ENCODE measurements around the gene ACCSL. TPM values are rescaled to one million over a fixed set of nuclear protein-coding genes. Genes with fewer than 3 reads are reported as not detected.

The ACCSL gene
- total RNA-seq, 1 experiment from 2014 or later = not detected

- no peak for TF ChIP-seq CTCF (IDR thresholded peaks at IDR 0.05; ENCODE audit: unreplicated experiment)
- H3K36me3 Mint-ChIP-seq (ENCODE audit: insufficient read depth, unreplicated experiment) = peaks cover 10% of the 10 kb centered on the region
- peak; percentile 64 for DNase-seq (ENCODE audit: unreplicated experiment)
- peak overlapping the region; percentile 61 for H3K27ac Mint-ChIP-seq (ENCODE audit: low read depth, unreplicated experiment)
- intact Hi-C loops (cut with micrococcal nuclease) = no loop called here
- H3K27me3 Mint-ChIP-seq (ENCODE audit: insufficient read depth, unreplicated experiment) = no peaks in the 10 kb centered on the region
- H3K4me3 Mint-ChIP-seq (ENCODE audit: unreplicated experiment) = peak overlapping the region; percentile 82
- peaks cover 13% of the 10 kb centered on the region for H3K4me1 Mint-ChIP-seq (ENCODE audit: insufficient read depth, unreplicated experiment)
- ChIA-PET POLR2A (no interaction called here), CTCF (interaction anchor here (0.8 kb wide), 1 partner anchor 189 kb away, joined by 4 read pairs; no protein-coding TSS in a partner anchor)
- BruUV-seq (replicated peaks) = no TSS peak
- H3K9me3 Mint-ChIP-seq (ENCODE audit: unreplicated experiment) = no peaks in the 10 kb centered on the region
These were observed 48.8 kb downstream of the ACCSL start for GRCh38 chr11:44096360-44097185.

- no peaks in the 10 kb centered on the region for H3K9me3 Mint-ChIP-seq (ENCODE audit: unreplicated experiment)
- DNase-seq (ENCODE audit: unreplicated experiment) = peak; percentile 40
- POLR2A ChIA-PET = interaction anchor here (0.6 kb wide), 1 partner anchor 727 kb away, joined by 4 read pairs; no protein-coding TSS in a partner anchor
- no peak overlapping the region for H3K27ac Mint-ChIP-seq (ENCODE audit: low read depth, unreplicated experiment)
- no peak for TF ChIP-seq CTCF (IDR thresholded peaks at IDR 0.05; ENCODE audit: unreplicated experiment)
- peaks cover 10% of the 10 kb centered on the region for H3K36me3 Mint-ChIP-seq (ENCODE audit: insufficient read depth, unreplicated experiment)
- no TSS peak for BruUV-seq (replicated peaks)
- CTCF ChIA-PET = interaction anchor here (0.7 to 0.8 kb wide), 2 partner anchors 188 to 216 kb away, joined by 3 to 4 read pairs; no protein-coding TSS in a partner anchor
- H3K4me1 Mint-ChIP-seq (ENCODE audit: insufficient read depth, unreplicated experiment) = peaks cover 20% of the 10 kb centered on the region
- intact Hi-C loops (cut with micrococcal nuclease) = no loop called here
- no peaks in the 10 kb centered on the region for H3K27me3 Mint-ChIP-seq (ENCODE audit: insufficient read depth, unreplicated experiment)
- peak overlapping the region; percentile 26 for H3K4me3 Mint-ChIP-seq (ENCODE audit: unreplicated experiment)
These were observed 50.0 kb downstream of the ACCSL start for GRCh38 chr11:44097821-44098220.

GRCh38 chr11:44101098-44101497 is 53.3 kb downstream of the ACCSL start:
- Mint-ChIP-seq H3K27ac (ENCODE audit: low read depth, unreplicated experiment) (no peak overlapping the region), H3K4me3 (ENCODE audit: unreplicated experiment) (no peak overlapping the region), H3K36me3 (ENCODE audit: insufficient read depth, unreplicated experiment) (peaks cover 8% of the 10 kb centered on the region), H3K9me3 (ENCODE audit: unreplicated experiment) (no peaks in the 10 kb centered on the region), H3K27me3 (ENCODE audit: insufficient read depth, unreplicated experiment) (no peaks in the 10 kb centered on the region), H3K4me1 (ENCODE audit: insufficient read depth, unreplicated experiment) (peaks cover 18% of the 10 kb centered on the region)
- CTCF ChIA-PET = interaction anchor here (0.9 to 1.6 kb wide), 3 partner anchors 9 to 30 kb away, joined by 3 to 15 read pairs (median 4); no protein-coding TSS in a partner anchor
- TF ChIP-seq CTCF (IDR thresholded peaks at IDR 0.05; ENCODE audit: unreplicated experiment) = no peak
- BruUV-seq (replicated peaks) = no TSS peak
- intact Hi-C loops (cut with micrococcal nuclease) = no loop called here
- no peak for DNase-seq (ENCODE audit: unreplicated experiment)
- POLR2A ChIA-PET = no interaction called here

- no peaks in the 10 kb centered on the region for H3K9me3 Mint-ChIP-seq (ENCODE audit: unreplicated experiment)
- DNase-seq (ENCODE audit: unreplicated experiment) = peak; percentile 2
- H3K4me1 Mint-ChIP-seq (ENCODE audit: insufficient read depth, unreplicated experiment) = peaks cover 11% of the 10 kb centered on the region
- peaks cover 22% of the 10 kb centered on the region for H3K36me3 Mint-ChIP-seq (ENCODE audit: insufficient read depth, unreplicated experiment)
- POLR2A ChIA-PET = interaction anchor here (0.6 to 1.9 kb wide), 3 partner anchors 10 to 221 kb away, joined by 3 to 13 read pairs (median 3); partner anchors contain the start of gene EXT2
- intact Hi-C loops (cut with micrococcal nuclease) = no loop called here
- no peak overlapping the region for H3K27ac Mint-ChIP-seq (ENCODE audit: low read depth, unreplicated experiment)
- H3K27me3 Mint-ChIP-seq (ENCODE audit: insufficient read depth, unreplicated experiment) = no peaks in the 10 kb centered on the region
- no peak overlapping the region for H3K4me3 Mint-ChIP-seq (ENCODE audit: unreplicated experiment)
- CTCF ChIA-PET = interaction anchor here (0.8 to 5.1 kb wide), 7 partner anchors 10 to 452 kb away, joined by 4 to 57 read pairs (median 5); partner anchors contain the start of gene EXT2
- no peak for TF ChIP-seq CTCF (IDR thresholded peaks at IDR 0.05; ENCODE audit: unreplicated experiment)
- no TSS peak for BruUV-seq (replicated peaks)
These were observed 56.9 kb downstream of the ACCSL start for GRCh38 chr11:44104481-44105294.
